C4-2B (cell line): ENCODE results near the gene PROSER3.

Source experiments
- H3K27ac ChIP-seq: fragments of 450-650 bp; 2 replicates; pipeline ENCODE4 v1.5.1; 2017
- CTCF ChIP-seq: fragments of 450-650 bp; conservative IDR thresholded peaks from 2 replicates; pipeline ENCODE4 v1.5.1; 2017; ENCODE audit warnings: mild to moderate bottlenecking
- ZFX ChIP-seq: fragments of 450-650 bp; IDR thresholded peaks from 2 replicates; pipeline ENCODE4 v1.6.1; 2017

PROSER3 gene

GRCh38 chr19:35779033-35779432 lies 21.1 kb downstream of the PROSER3 start:
- H3K27ac ChIP-seq: no peak overlapping the region
- TF ChIP-seq ZFX (no peak), CTCF (no peak)

GRCh38 chr19:35780058-35780457 lies 22.1 kb downstream of the PROSER3 start:
- no peak overlapping the region for H3K27ac ChIP-seq
- TF ChIP-seq ZFX: no peak
- no peak for TF ChIP-seq CTCF

GRCh38 chr19:35780717-35781116 lies 22.7 kb downstream of the PROSER3 start:
- H3K27ac ChIP-seq: no peak overlapping the region
- TF ChIP-seq CTCF (no peak), ZFX (no peak)

- no peak overlapping the region for H3K27ac ChIP-seq
- no peak for TF ChIP-seq ZFX
- TF ChIP-seq CTCF: no peak
These were observed 23.7 kb downstream of the PROSER3 start for GRCh38 chr19:35781650-35782049.

GRCh38 chr19:35782589-35782988 lies 24.6 kb downstream of the PROSER3 start:
- no peak overlapping the region for H3K27ac ChIP-seq
- TF ChIP-seq ZFX (no peak), CTCF (no peak)

GRCh38 chr19:35783469-35784434 lies 25.8 kb downstream of the PROSER3 start:
- no peak overlapping the region for H3K27ac ChIP-seq
- TF ChIP-seq ZFX (no peak), CTCF (no peak)

GRCh38 chr19:35784503-35785338 lies 26.7 kb downstream of the PROSER3 start:
- no peak overlapping the region for H3K27ac ChIP-seq
- TF ChIP-seq CTCF (no peak), ZFX (no peak)
